H9 (cell line): ENCODE measurements around the gene RNF148. TPM values are rescaled to one million over a fixed set of nuclear protein-coding genes. Genes with fewer than 3 reads are reported as not detected.
"Not testable (repeated sequence)": the region's sequence is repeated elsewhere in the genome, so short reads cannot be mapped to it uniquely, and the experiment has no call there.

Source experiments
- DNase-seq: peaks from one replicate; pipeline ENCODE4 v3.0.0-alpha.2; 2017
- H2AFZ ChIP-seq: one replicate; pipeline ENCODE4 v1.6.1; 2013; ENCODE audit warnings: mild to moderate bottlenecking, low read length, control low read depth, moderate library complexity
- H2AK5ac ChIP-seq: 2 replicates; pipeline ENCODE4 v1.6.1; 2013; ENCODE audit warnings: low read length, control low read depth, mixed read lengths; ENCODE audit not compliant: insufficient read length
- H2BK120ac ChIP-seq: one replicate; pipeline ENCODE4 v1.6.1; 2013; ENCODE audit warnings: low read depth, mild to moderate bottlenecking, low read length, control low read depth, inconsistent platforms; ENCODE audit not compliant: poor library complexity, severe bottlenecking
- H2BK12ac ChIP-seq: 2 replicates; pipeline ENCODE4 v1.6.1; 2013; ENCODE audit warnings: low read length, control low read depth, mixed read lengths, low read depth; ENCODE audit not compliant: insufficient read length
- H2BK15ac ChIP-seq: 2 replicates; pipeline ENCODE4 v1.6.1; 2013; ENCODE audit warnings: low read depth, low read length, control low read depth
- H2BK20ac ChIP-seq: one replicate; pipeline ENCODE4 v1.6.1; 2013; ENCODE audit warnings: low read depth, mild to moderate bottlenecking, low read length, control low read depth, inconsistent platforms; ENCODE audit not compliant: poor library complexity, severe bottlenecking
- H2BK5ac ChIP-seq: 2 replicates; pipeline ENCODE4 v1.6.1; 2013; ENCODE audit warnings: low read length, control low read depth, mixed read lengths; ENCODE audit not compliant: insufficient read length
- H3K14ac ChIP-seq: 2 replicates; pipeline ENCODE4 v1.6.1; 2013; ENCODE audit warnings: low read length, control low read depth; ENCODE audit not compliant: insufficient read depth
- H3K18ac ChIP-seq: 2 replicates; pipeline ENCODE4 v1.6.1; 2013; ENCODE audit warnings: low read depth, mild to moderate bottlenecking, mixed read lengths, low read length, control low read depth; ENCODE audit not compliant: insufficient read length
- H3K23ac ChIP-seq: 2 replicates; pipeline ENCODE4 v1.6.1; 2013; ENCODE audit warnings: low read length, control low read depth, mixed read lengths, low read depth; ENCODE audit not compliant: insufficient read length
- H3K23me2 ChIP-seq: 2 replicates; pipeline ENCODE4 v1.6.1; 2013; ENCODE audit warnings: low read depth, mild to moderate bottlenecking, mixed read lengths, low read length, control low read depth; ENCODE audit not compliant: insufficient read length, poor library complexity, severe bottlenecking
- H3K27ac ChIP-seq: 2 replicates; pipeline ENCODE4 v1.5.1; 2013; ENCODE audit warnings: low read length, control low read depth, mixed read lengths, low read depth; ENCODE audit not compliant: insufficient read length
- H3K27me3 ChIP-seq: 2 replicates; pipeline ENCODE4 v1.6.1; 2013; ENCODE audit warnings: low read length, control low read depth, inconsistent platforms; ENCODE audit not compliant: insufficient read depth
- H3K4ac ChIP-seq: 2 replicates; pipeline ENCODE4 v1.6.1; 2013; ENCODE audit warnings: low read depth, mild to moderate bottlenecking, control low read depth, inconsistent platforms, low read length, moderate library complexity
- H3K4me1 ChIP-seq: 2 replicates; pipeline ENCODE4 v1.6.1; 2013; ENCODE audit warnings: low read length, control low read depth, inconsistent platforms; ENCODE audit not compliant: insufficient read depth
- H3K4me2 ChIP-seq: 2 replicates; pipeline ENCODE4 v1.6.1; 2013; ENCODE audit warnings: low read length, control low read depth, mixed read lengths; ENCODE audit not compliant: insufficient read length, insufficient read depth
- H3K56ac ChIP-seq: 2 replicates; pipeline ENCODE4 v1.6.1; 2013; ENCODE audit warnings: low read depth, mild to moderate bottlenecking, mixed read lengths, low read length, control low read depth; ENCODE audit not compliant: insufficient read length
- H3K79me1 ChIP-seq: 2 replicates; pipeline ENCODE4 v1.6.1; 2013; ENCODE audit warnings: low read depth, mild to moderate bottlenecking, moderate library complexity, low read length, control low read depth, inconsistent platforms; ENCODE audit not compliant: insufficient read depth, poor library complexity, severe bottlenecking
- H3K79me2 ChIP-seq: 2 replicates; pipeline ENCODE4 v1.6.1; 2013; ENCODE audit warnings: low read length, control low read depth, inconsistent platforms; ENCODE audit not compliant: insufficient read depth
- H3K9ac ChIP-seq: 2 replicates; pipeline ENCODE4 v1.6.1; 2013; ENCODE audit warnings: low read length, control low read depth, mixed read lengths; ENCODE audit not compliant: insufficient read length; ENCODE audit errors: extremely low read depth
- H3K9me3 ChIP-seq: one replicate; pipeline ENCODE4 v1.6.1; 2013; ENCODE audit warnings: low read depth, low read length, inconsistent platforms; ENCODE audit not compliant: control insufficient read depth
- H3T11ph ChIP-seq: one replicate; pipeline ENCODE4 v1.6.1; 2013; ENCODE audit warnings: mild to moderate bottlenecking, low read length, control low read depth, inconsistent platforms
- H4K20me1 ChIP-seq: one replicate; pipeline ENCODE4 v1.6.1; 2013; ENCODE audit not compliant: control insufficient read depth, insufficient read length, insufficient read depth
- H4K5ac ChIP-seq: 2 replicates; pipeline ENCODE4 v1.6.1; 2013; ENCODE audit warnings: low read depth, mild to moderate bottlenecking, mixed read lengths, low read length, control low read depth; ENCODE audit not compliant: insufficient read length
- H4K8ac ChIP-seq: replicated peaks from 2 replicates; pipeline ENCODE4 v1.6.1; 2013; ENCODE audit warnings: low read length, control low read depth, mixed read lengths, low read depth; ENCODE audit not compliant: insufficient read length
- H4K91ac ChIP-seq: 2 replicates; pipeline ENCODE4 v1.6.1; 2013; ENCODE audit warnings: low read depth, mild to moderate bottlenecking, moderate library complexity, mixed read lengths, low read length, control low read depth; ENCODE audit not compliant: insufficient read length
- H3K27ac Mint-ChIP-seq, 3 experiments: 2 replicates in 2 of 3; 3 replicates in 1 of 3; pipeline ENCODE4 v1.8.0; 2020 to 2021; ENCODE audit warnings: mixed read lengths in 3 of 3, mild to moderate bottlenecking in 1 of 3, moderate library complexity in 1 of 3
- H3K27me3 Mint-ChIP-seq: 2 replicates; pipeline ENCODE4 v1.8.0; 2021; ENCODE audit warnings: low read depth, mild to moderate bottlenecking, moderate library complexity, mixed read lengths
- H3K36me3 Mint-ChIP-seq, 3 experiments: 2 replicates in 2 of 3; 3 replicates in 1 of 3; pipeline ENCODE4 v1.8.0; 2020 to 2021; ENCODE audit warnings: low read depth in 3 of 3, mixed read lengths in 3 of 3; ENCODE audit not compliant: insufficient read depth in 1 of 3
- H3K4me1 Mint-ChIP-seq, 2 experiments: 2 replicates each; pipeline ENCODE4 v1.8.0; 2020; ENCODE audit warnings: mixed read lengths in 2 of 2
- H3K4me3 Mint-ChIP-seq, 2 experiments: 2 replicates in 1 of 2; 3 replicates in 1 of 2; pipeline ENCODE4 v1.8.0; 2020 to 2021; ENCODE audit warnings: mild to moderate bottlenecking in 2 of 2, mixed read lengths in 2 of 2, moderate library complexity in 1 of 2
- H3K9me3 Mint-ChIP-seq, 2 experiments: 2 replicates in 1 of 2; 3 replicates in 1 of 2; pipeline ENCODE4 v1.8.0; 2020; ENCODE audit warnings: mild to moderate bottlenecking in 2 of 2, mixed read lengths in 2 of 2, moderate library complexity in 1 of 2
- WGBS: extraction: QIAGEN DNeasy Blood & Tissue Kit; methylation state at CpG from one replicate; pipeline ENCODE4 v1.1.7; 2013; ENCODE audit warnings: missing lambda C conversion rate, low lambda C conversion rate, mixed read lengths; ENCODE audit not compliant: insufficient read length; ENCODE audit errors: extremely low coverage; 5-methylcytosine and 5-hydroxymethylcytosine counted together
- total RNA-seq: library from RNA; stranded (reverse); gene quantifications from 2 replicates; pipeline ENCODE4 v1.2.1, GENCODE V29; 2021
- TF ChIP-seq, protein P1 (sequence below): fragments of 200-600 bp; sonication (generic); conservative IDR thresholded peaks from 3 replicates; pipeline ENCODE4 v1.8.0; 2021; ENCODE audit warnings: antibody characterized with exemption, mild to moderate bottlenecking

RNF148 gene
- total RNA-seq, 1 experiment from 2014 or later: 0.39 TPM

GRCh38 chr7:122682815-122683550 lies 19.7 kb downstream of the RNF148 start:
- H3K27me3 Mint-ChIP-seq: no peaks in the 10 kb centered on the region
- no peak overlapping the region for H3K4ac ChIP-seq
- H3T11ph ChIP-seq: no peak overlapping the region
- H3K23ac ChIP-seq: no peak overlapping the region
- no peak overlapping the region for H3K4me3 Mint-ChIP-seq
- peaks cover 17% of the 10 kb centered on the region; the same call in 1 of the 2 replicates for H3K4me1 ChIP-seq
- H3K27ac Mint-ChIP-seq: peak overlapping the region in 2 of 3 experiments; percentile 7 to 57; a peak in 5 of 7 replicates
- DNase-seq: no peak
- no peaks in the 10 kb centered on the region for H3K79me1 ChIP-seq
- no peak overlapping the region for H2BK120ac ChIP-seq
- peak overlapping the region; percentile 21 for H2BK12ac ChIP-seq
- H3K4me1 Mint-ChIP-seq: peaks cover 54 to 59% of the 10 kb centered on the region in 2 experiments
- H3K9me3 ChIP-seq: no peaks in the 10 kb centered on the region
- no peak overlapping the region for H3K14ac ChIP-seq
- peak overlapping the region; percentile 62 for H2AK5ac ChIP-seq
- no peak overlapping the region for H3K56ac ChIP-seq
- H3K9me3 Mint-ChIP-seq: peaks cover 3 to 4% of the 10 kb centered on the region in 2 experiments; a peak in 3 of 5 replicates
- H3K36me3 Mint-ChIP-seq: no peaks in the 10 kb centered on the region; a peak in 1 of 7 replicates
- TF ChIP-seq, protein P1, sequence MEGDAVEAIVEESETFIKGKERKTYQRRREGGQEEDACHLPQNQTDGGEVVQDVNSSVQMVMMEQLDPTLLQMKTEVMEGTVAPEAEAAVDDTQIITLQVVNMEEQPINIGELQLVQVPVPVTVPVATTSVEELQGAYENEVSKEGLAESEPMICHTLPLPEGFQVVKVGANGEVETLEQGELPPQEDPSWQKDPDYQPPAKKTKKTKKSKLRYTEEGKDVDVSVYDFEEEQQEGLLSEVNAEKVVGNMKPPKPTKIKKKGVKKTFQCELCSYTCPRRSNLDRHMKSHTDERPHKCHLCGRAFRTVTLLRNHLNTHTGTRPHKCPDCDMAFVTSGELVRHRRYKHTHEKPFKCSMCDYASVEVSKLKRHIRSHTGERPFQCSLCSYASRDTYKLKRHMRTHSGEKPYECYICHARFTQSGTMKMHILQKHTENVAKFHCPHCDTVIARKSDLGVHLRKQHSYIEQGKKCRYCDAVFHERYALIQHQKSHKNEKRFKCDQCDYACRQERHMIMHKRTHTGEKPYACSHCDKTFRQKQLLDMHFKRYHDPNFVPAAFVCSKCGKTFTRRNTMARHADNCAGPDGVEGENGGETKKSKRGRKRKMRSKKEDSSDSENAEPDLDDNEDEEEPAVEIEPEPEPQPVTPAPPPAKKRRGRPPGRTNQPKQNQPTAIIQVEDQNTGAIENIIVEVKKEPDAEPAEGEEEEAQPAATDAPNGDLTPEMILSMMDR: no peak
- no peak overlapping the region for H2AFZ ChIP-seq
- H3K18ac ChIP-seq: no peak overlapping the region
- H2BK20ac ChIP-seq: no peak overlapping the region
- H3K4me2 ChIP-seq: no peak overlapping the region
- H4K20me1 ChIP-seq: no peaks in the 10 kb centered on the region
- H3K9ac ChIP-seq: no peak overlapping the region
- H3K79me2 ChIP-seq: no peaks in the 10 kb centered on the region; the same call in 1 of the 2 replicates
- H4K5ac ChIP-seq: no peak overlapping the region
- H3K27me3 ChIP-seq: no peaks in the 10 kb centered on the region
- WGBS: 100% methylated on average over 1 of the region's 8 CpGs
- H4K8ac ChIP-seq: no peak overlapping the region
- no peak overlapping the region for H2BK15ac ChIP-seq
- no peak overlapping the region for H2BK5ac ChIP-seq
- H4K91ac ChIP-seq: peak overlapping the region; percentile 82
- H3K23me2 ChIP-seq: no peaks in the 10 kb centered on the region
- H3K27ac ChIP-seq: no peak overlapping the region

GRCh38 chr7:122681186-122681585 lies 21.5 kb downstream of the RNF148 start:
- no CpG with 5 or more reads among the region's 16 CpGs for WGBS

More at GRCh38 chr7:122681186-122681585, 21.5 kb downstream of the RNF148 start:
- H3K4me3 Mint-ChIP-seq, H3K56ac ChIP-seq, H3K9ac ChIP-seq, H2BK5ac ChIP-seq, H3K14ac ChIP-seq, H3K18ac ChIP-seq, H2AFZ ChIP-seq, H3K27me3 Mint-ChIP-seq, H2BK12ac ChIP-seq, H2BK120ac ChIP-seq, H3K27me3 ChIP-seq, H3K23ac ChIP-seq, H4K5ac ChIP-seq, H4K91ac ChIP-seq, H2BK15ac ChIP-seq, H3K79me1 ChIP-seq, H3K9me3 ChIP-seq, H4K20me1 ChIP-seq, H2AK5ac ChIP-seq, H3K79me2 ChIP-seq, H3K27ac ChIP-seq, H3K9me3 Mint-ChIP-seq, H3K36me3 Mint-ChIP-seq, H3K4ac ChIP-seq, H4K8ac ChIP-seq, H2BK20ac ChIP-seq, H3K23me2 ChIP-seq, H3T11ph ChIP-seq, DNase-seq, H3K4me2 ChIP-seq: not testable (repeated sequence)
- H3K4me1 Mint-ChIP-seq: peaks cover 60 to 65% of the 10 kb centered on the region in 2 experiments
- peak overlapping the region in 1 of 3 experiments; percentile 6; a peak in 1 of 7 replicates for H3K27ac Mint-ChIP-seq
- H3K4me1 ChIP-seq: peaks cover 21% of the 10 kb centered on the region; the same call in 1 of the 2 replicates
